Calu3 (cell line): ENCODE measurements around the gene GRB10. TPM values are rescaled to one million over a fixed set of nuclear protein-coding genes. Genes with fewer than 3 reads are reported as not detected.

Source experiments
- BruUV-seq: library from RNA; stranded (reverse); fragments of 400-500 nt; replicated peaks from 2 replicates; lab custom pipeline; 2021; lab: Mats Ljungman, UMichigan
- CTCF ChIA-PET: fragments of 300-600 bp; sonication (Branson Sonifier 250); formaldehyde crosslinking; loops from one replicate; lab custom pipeline; 2022; ENCODE audit warnings: antibody characterized with exemption; lab: Charles Lee
- DNase-seq: peaks from one replicate; pipeline ENCODE4 v3.0.0; 2022
- H3K27ac Mint-ChIP-seq: one replicate; pipeline ENCODE4 v1.8.0; 2022; ENCODE audit warnings: mixed read lengths; ENCODE audit not compliant: unreplicated experiment
- H3K27me3 Mint-ChIP-seq: one replicate; pipeline ENCODE4 v1.8.0; 2022; ENCODE audit warnings: mixed read lengths; ENCODE audit not compliant: unreplicated experiment
- H3K36me3 Mint-ChIP-seq: one replicate; pipeline ENCODE4 v1.8.0; 2022; ENCODE audit warnings: mild to moderate bottlenecking, moderate library complexity, mixed read lengths; ENCODE audit not compliant: insufficient read depth, unreplicated experiment
- H3K4me1 Mint-ChIP-seq: one replicate; pipeline ENCODE4 v1.8.0; 2022; ENCODE audit warnings: mild to moderate bottlenecking, low read depth, mixed read lengths; ENCODE audit not compliant: unreplicated experiment
- H3K4me3 Mint-ChIP-seq: one replicate; pipeline ENCODE4 v1.8.0; 2022; ENCODE audit warnings: mild to moderate bottlenecking, low read depth, moderate library complexity, mixed read lengths; ENCODE audit not compliant: unreplicated experiment
- H3K9me3 Mint-ChIP-seq: one replicate; pipeline ENCODE4 v1.8.0; 2022; ENCODE audit warnings: low read depth, mixed read lengths; ENCODE audit not compliant: unreplicated experiment
- intact Hi-C: fragments of 100-400 bp; cut with micrococcal nuclease; formaldehyde crosslinking; loops from one replicate; pipeline ENCODE4 v1.10.0; 2022; ENCODE audit not compliant: unreplicated experiment
- total RNA-seq: library from RNA; stranded (reverse); gene quantifications from 2 replicates; pipeline ENCODE4 v1.2.3, GENCODE V29; 2022
- TF ChIP-seq, protein P1 (sequence below): fragments of 200-600 bp; IDR thresholded peaks from one replicate; pipeline ENCODE4 v1.8.0; 2022; ENCODE audit warnings: antibody characterized with exemption; ENCODE audit not compliant: unreplicated experiment

GRB10 gene
- total RNA-seq, 1 experiment from 2014 or later: 90.6 TPM

DNA sequence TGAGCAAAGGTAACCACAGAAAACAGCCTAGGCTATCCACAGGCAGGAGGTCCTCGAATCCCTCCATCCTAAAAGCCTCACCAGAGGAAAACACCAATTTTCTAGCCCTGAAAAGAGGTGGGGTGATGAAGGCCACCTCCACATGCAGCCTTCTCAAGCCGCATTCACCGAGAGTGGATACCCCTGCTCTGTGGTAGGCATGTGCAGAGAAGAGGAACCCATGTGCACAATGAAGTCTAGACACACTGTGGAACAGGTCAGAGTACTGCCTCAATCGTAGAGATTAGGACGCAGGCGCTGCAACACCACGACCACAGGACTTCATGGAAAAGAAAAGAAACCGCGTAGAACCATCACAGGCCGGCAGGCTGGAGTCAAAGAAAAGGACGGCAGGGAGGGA, 38.8 kb downstream of the GRB10 start:
- Mint-ChIP-seq H3K9me3 (no peaks in the 10 kb centered on the region), H3K4me1 (peaks cover 24% of the 10 kb centered on the region), H3K27me3 (no peaks in the 10 kb centered on the region), H3K4me3 (no peak overlapping the region), H3K36me3 (no peaks in the 10 kb centered on the region), H3K27ac (no peak overlapping the region)
- CTCF ChIA-PET: no interaction called here
- no peak for DNase-seq
- BruUV-seq: no TSS peak
- TF ChIP-seq, protein P1, sequence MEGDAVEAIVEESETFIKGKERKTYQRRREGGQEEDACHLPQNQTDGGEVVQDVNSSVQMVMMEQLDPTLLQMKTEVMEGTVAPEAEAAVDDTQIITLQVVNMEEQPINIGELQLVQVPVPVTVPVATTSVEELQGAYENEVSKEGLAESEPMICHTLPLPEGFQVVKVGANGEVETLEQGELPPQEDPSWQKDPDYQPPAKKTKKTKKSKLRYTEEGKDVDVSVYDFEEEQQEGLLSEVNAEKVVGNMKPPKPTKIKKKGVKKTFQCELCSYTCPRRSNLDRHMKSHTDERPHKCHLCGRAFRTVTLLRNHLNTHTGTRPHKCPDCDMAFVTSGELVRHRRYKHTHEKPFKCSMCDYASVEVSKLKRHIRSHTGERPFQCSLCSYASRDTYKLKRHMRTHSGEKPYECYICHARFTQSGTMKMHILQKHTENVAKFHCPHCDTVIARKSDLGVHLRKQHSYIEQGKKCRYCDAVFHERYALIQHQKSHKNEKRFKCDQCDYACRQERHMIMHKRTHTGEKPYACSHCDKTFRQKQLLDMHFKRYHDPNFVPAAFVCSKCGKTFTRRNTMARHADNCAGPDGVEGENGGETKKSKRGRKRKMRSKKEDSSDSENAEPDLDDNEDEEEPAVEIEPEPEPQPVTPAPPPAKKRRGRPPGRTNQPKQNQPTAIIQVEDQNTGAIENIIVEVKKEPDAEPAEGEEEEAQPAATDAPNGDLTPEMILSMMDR: no peak
- intact Hi-C loops: no loop called here

DNA sequence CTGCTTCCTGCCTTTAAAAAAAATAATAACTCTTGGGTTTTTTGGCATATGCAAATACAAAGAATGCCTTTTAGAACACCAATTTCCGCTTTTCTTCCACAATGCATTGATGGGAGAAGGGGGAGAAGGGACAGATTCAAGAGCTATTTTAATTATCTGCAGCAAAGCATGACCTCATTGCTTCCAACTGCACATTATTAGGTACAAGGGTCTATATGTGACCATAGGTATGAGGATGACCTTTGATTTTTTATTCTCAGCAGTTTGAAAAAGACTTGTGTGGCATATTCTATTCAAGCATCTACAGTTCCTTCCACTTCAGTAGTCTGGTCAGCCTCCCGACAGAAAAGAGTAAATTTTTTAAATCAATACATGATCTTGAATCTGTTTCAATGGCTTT, 39.7 kb downstream of the GRB10 start:
- Mint-ChIP-seq H3K27ac (no peak overlapping the region), H3K27me3 (no peaks in the 10 kb centered on the region), H3K4me1 (peaks cover 26% of the 10 kb centered on the region), H3K36me3 (no peaks in the 10 kb centered on the region), H3K9me3 (no peaks in the 10 kb centered on the region), H3K4me3 (no peak overlapping the region)
- intact Hi-C loops: no loop called here
- BruUV-seq: no TSS peak
- CTCF ChIA-PET: no interaction called here
- TF ChIP-seq, protein P1: no peak
- no peak for DNase-seq

DNA sequence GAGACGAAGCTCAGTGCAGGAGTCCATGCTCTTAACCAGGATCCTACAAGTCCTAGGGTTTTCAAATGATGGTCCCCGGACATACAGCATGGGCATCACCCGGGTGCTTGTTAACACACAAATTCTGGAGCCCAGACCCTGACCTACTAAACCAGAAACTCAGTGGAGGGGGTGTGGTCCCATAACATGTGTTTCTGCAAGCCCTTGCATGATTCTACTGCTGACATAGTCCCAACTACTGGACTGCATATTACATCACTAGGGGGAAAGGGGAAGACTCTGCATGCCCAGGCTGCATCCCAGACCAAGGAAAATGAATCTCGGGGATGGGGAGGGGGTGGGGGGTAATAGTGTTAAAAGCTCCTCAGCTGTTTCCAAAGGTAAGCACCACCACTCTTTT, 40.3 kb downstream of the GRB10 start:
- intact Hi-C loops: no loop called here

DNA sequence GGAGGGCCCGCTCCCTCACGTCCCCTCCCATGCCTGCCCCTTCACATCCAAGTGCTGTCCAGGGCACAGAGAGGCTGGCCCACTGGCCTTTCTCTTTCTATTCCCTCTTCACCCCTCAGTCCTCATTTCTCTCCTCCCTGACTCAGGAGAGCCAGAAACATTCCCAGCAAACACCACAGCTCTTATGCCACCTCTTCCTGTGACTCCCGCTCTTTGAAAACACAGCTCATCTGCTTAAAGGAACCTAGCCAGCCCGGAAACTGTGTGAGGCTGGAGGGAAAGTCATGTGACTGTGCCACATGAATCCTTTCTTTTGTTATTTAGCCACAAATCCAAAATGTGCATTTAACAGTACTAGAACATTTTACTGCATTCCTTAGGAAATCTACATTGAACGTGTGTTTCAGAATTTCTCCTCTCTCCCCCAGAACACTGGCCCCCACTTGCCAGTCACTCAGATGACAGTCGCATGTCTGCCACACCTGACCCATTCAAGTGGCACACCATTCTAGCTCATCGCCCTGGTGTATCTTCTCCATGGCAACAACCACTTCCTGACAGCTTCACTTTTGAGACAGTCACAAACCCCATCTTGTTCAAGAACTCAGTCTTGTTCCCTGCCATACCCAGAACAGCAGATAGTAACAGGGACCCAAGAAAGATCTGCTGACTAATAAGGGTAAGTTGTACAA, 42.8 kb downstream of the GRB10 start:
- intact Hi-C loops: no loop called here
- H3K36me3 Mint-ChIP-seq: no peaks in the 10 kb centered on the region
- BruUV-seq: no TSS peak
- no peak for DNase-seq
- peaks cover 3% of the 10 kb centered on the region for H3K9me3 Mint-ChIP-seq
- H3K27ac Mint-ChIP-seq: no peak overlapping the region
- CTCF ChIA-PET: interaction anchor here (1.3 kb wide), 1 partner anchor 402 kb away, joined by 4 read pairs; no protein-coding TSS in a partner anchor
- peaks cover 33% of the 10 kb centered on the region for H3K4me1 Mint-ChIP-seq
- no peak overlapping the region for H3K4me3 Mint-ChIP-seq
- H3K27me3 Mint-ChIP-seq: no peaks in the 10 kb centered on the region
- TF ChIP-seq, protein P1: no peak

More for the DNA sequence above, 40.3 kb downstream of the GRB10 start:
- Mint-ChIP-seq H3K9me3 (peaks cover under 1% of the 10 kb centered on the region), H3K36me3 (no peaks in the 10 kb centered on the region), H3K27ac (no peak overlapping the region), H3K4me3 (no peak overlapping the region), H3K4me1 (peaks cover 26% of the 10 kb centered on the region), H3K27me3 (no peaks in the 10 kb centered on the region)
- CTCF ChIA-PET: no interaction called here
- TF ChIP-seq, protein P1: no peak
- no TSS peak for BruUV-seq
- DNase-seq: no peak
